MM.1S (cell line): ENCODE measurements around the gene RBBP8.

Experiments
- DNase-seq: peaks from one replicate; pipeline ENCODE4 v3.0.0-alpha.2; 2015
- H2AFZ ChIP-seq: fragments of 300-600 bp; sonication (generic); 2 replicates; pipeline ENCODE4 v1.6.0; 2016; ENCODE audit warnings: antibody characterized with exemption, low read length
- H3F3A ChIP-seq: fragments of 300-600 bp; sonication (generic); 2 replicates; pipeline ENCODE4 v1.6.1; 2016; ENCODE audit warnings: mild to moderate bottlenecking, antibody characterized with exemption, low read length, moderate library complexity, mixed read lengths; ENCODE audit not compliant: insufficient read depth
- H3K27ac ChIP-seq: fragments of 300-600 bp; sonication (generic); 2 replicates; pipeline ENCODE4 v1.5.1; 2016; ENCODE audit warnings: mild to moderate bottlenecking, low read length
- H3K27me3 ChIP-seq: fragments of 300-600 bp; sonication (generic); replicated peaks from 2 replicates; pipeline ENCODE4 v1.6.0; 2016; ENCODE audit warnings: low read length; ENCODE audit not compliant: insufficient read depth
- H3K36me3 ChIP-seq: fragments of 300-600 bp; sonication (generic); replicated peaks from 2 replicates; pipeline ENCODE4 v1.6.1; 2016; ENCODE audit warnings: mild to moderate bottlenecking, low read length, mixed read lengths; ENCODE audit not compliant: insufficient read depth
- H3K4me1 ChIP-seq: fragments of 300-600 bp; sonication (generic); 2 replicates; pipeline ENCODE4 v1.6.1; 2016; ENCODE audit warnings: low read length, mixed read lengths
- H3K4me2 ChIP-seq: fragments of 300-600 bp; sonication (generic); 2 replicates; pipeline ENCODE4 v1.6.0; 2016; ENCODE audit warnings: low read depth, low read length
- H3K4me3 ChIP-seq: fragments of 300-600 bp; sonication (generic); 2 replicates; pipeline ENCODE4 v1.5.1; 2016; ENCODE audit warnings: low read length, mixed read lengths
- H3K79me2 ChIP-seq: fragments of 300-600 bp; sonication (generic); 2 replicates; pipeline ENCODE4 v1.6.1; 2016; ENCODE audit warnings: mixed run types, low read length, mixed read lengths
- H3K9ac ChIP-seq: fragments of 300-600 bp; sonication (generic); 2 replicates; pipeline ENCODE4 v1.6.1; 2016; ENCODE audit warnings: low read length, mixed read lengths
- H3K9me2 ChIP-seq: fragments of 300-600 bp; sonication (generic); replicated peaks from 2 replicates; pipeline ENCODE4 v1.6.1; 2016; ENCODE audit warnings: mild to moderate bottlenecking, low read length, mixed read lengths; ENCODE audit not compliant: insufficient read depth
- H3K9me3 ChIP-seq: fragments of 300-600 bp; sonication (generic); replicated peaks from 2 replicates; pipeline ENCODE4 v1.6.1; 2016; ENCODE audit warnings: mild to moderate bottlenecking, low read length, mixed read lengths; ENCODE audit not compliant: insufficient read depth
- H4K20me1 ChIP-seq: fragments of 300-600 bp; sonication (generic); 2 replicates; pipeline ENCODE4 v1.6.1; 2016; ENCODE audit warnings: mild to moderate bottlenecking, low read length, moderate library complexity, mixed read lengths; ENCODE audit not compliant: insufficient read depth
- CTCF ChIP-seq: fragments of 300-600 bp; sonication (generic); IDR thresholded peaks from 2 replicates; pipeline ENCODE4 v1.5.1; 2016; ENCODE audit warnings: antibody characterized with exemption, low read length, mixed read lengths
- EZH2 ChIP-seq: fragments of 300-600 bp; sonication (generic); optimal IDR thresholded peaks from 2 replicates; pipeline ENCODE3; 2017; ENCODE audit warnings: low read depth, mild to moderate bottlenecking, antibody characterized with exemption, low read length, mixed read lengths
- EZH2phosphoT487 ChIP-seq: fragments of 300-600 bp; sonication (generic); IDR thresholded peaks from 2 replicates; pipeline ENCODE4 v1.6.1; 2018; ENCODE audit warnings: antibody characterized with exemption, low read length

RBBP8 gene

GRCh38 chr18:23063502-23063901 lies 130.4 kb downstream of the RBBP8 start:
- H3K4me3 ChIP-seq: no peak overlapping the region
- H3K4me2 ChIP-seq: no peak overlapping the region
- H3F3A ChIP-seq: no peaks in the 10 kb centered on the region
- H3K9me2 ChIP-seq: no peaks in the 10 kb centered on the region
- no peak overlapping the region for H3K27ac ChIP-seq
- H3K27me3 ChIP-seq: no peaks in the 10 kb centered on the region
- DNase-seq: no peak
- H3K4me1 ChIP-seq: no peaks in the 10 kb centered on the region
- no peaks in the 10 kb centered on the region for H3K79me2 ChIP-seq
- no peak overlapping the region for H3K9ac ChIP-seq
- no peaks in the 10 kb centered on the region; the same call in 1 of the 2 replicates for H3K9me3 ChIP-seq
- no peaks in the 10 kb centered on the region for H3K36me3 ChIP-seq
- no peak for TF ChIP-seq CTCF
- TF ChIP-seq EZH2phosphoT487: no peak
- no peak for TF ChIP-seq EZH2
- no peaks in the 10 kb centered on the region for H4K20me1 ChIP-seq
- H2AFZ ChIP-seq: no peak overlapping the region

- no peaks in the 10 kb centered on the region for H3K36me3 ChIP-seq
- H3K9me3 ChIP-seq: no peaks in the 10 kb centered on the region; the same call in 1 of the 2 replicates
- H4K20me1 ChIP-seq: no peaks in the 10 kb centered on the region
- H3K4me3 ChIP-seq: no peak overlapping the region
- H3K27ac ChIP-seq: no peak overlapping the region
- H2AFZ ChIP-seq: no peak overlapping the region
- H3K9me2 ChIP-seq: no peaks in the 10 kb centered on the region
- H3K4me2 ChIP-seq: no peak overlapping the region
- no peak for DNase-seq
- H3K79me2 ChIP-seq: no peaks in the 10 kb centered on the region
- no peaks in the 10 kb centered on the region for H3K27me3 ChIP-seq
- no peak for TF ChIP-seq EZH2phosphoT487
- TF ChIP-seq EZH2: no peak
- no peak for TF ChIP-seq CTCF
- no peak overlapping the region for H3K9ac ChIP-seq
- no peaks in the 10 kb centered on the region for H3K4me1 ChIP-seq
- H3F3A ChIP-seq: no peaks in the 10 kb centered on the region
Measured at GRCh38 chr18:23065234-23065806, 132.2 kb downstream of the RBBP8 start.

GRCh38 chr18:23066060-23066459 lies 132.9 kb downstream of the RBBP8 start:
- H3K36me3 ChIP-seq: no peaks in the 10 kb centered on the region
- H3K27ac ChIP-seq: no peak overlapping the region
- no peak overlapping the region for H3K4me2 ChIP-seq
- H4K20me1 ChIP-seq: no peaks in the 10 kb centered on the region
- no peak overlapping the region for H3K4me3 ChIP-seq
- DNase-seq: no peak
- H3K27me3 ChIP-seq: no peaks in the 10 kb centered on the region
- no peaks in the 10 kb centered on the region for H3F3A ChIP-seq
- H3K4me1 ChIP-seq: peaks cover 4% of the 10 kb centered on the region
- no peak overlapping the region for H3K9ac ChIP-seq
- no peaks in the 10 kb centered on the region for H3K9me2 ChIP-seq
- no peaks in the 10 kb centered on the region; the same call in 1 of the 2 replicates for H3K9me3 ChIP-seq
- TF ChIP-seq EZH2 (no peak), CTCF (no peak), EZH2phosphoT487 (no peak)
- H3K79me2 ChIP-seq: no peaks in the 10 kb centered on the region
- H2AFZ ChIP-seq: no peak overlapping the region
